A549 (cell line): ENCODE data around the gene LTF.

Experiments
- EHMT2 ChIP-seq: fragments of 200-600 bp; sonication (generic); IDR thresholded peaks from 2 replicates; pipeline ENCODE4 v1.6.1; 2016; ENCODE audit warnings: antibody characterized with exemption, low read depth, mild to moderate bottlenecking, moderate library complexity
- FOSL2 ChIP-seq, 2 experiments: fragments of 450-650 bp in 1 of 2; fragments of >200 bp in 1 of 2; sonication (Bioruptor Twin) in 1 of 2; formaldehyde crosslinking; IDR thresholded peaks; 2 replicates each; pipeline versions ENCODE4 v1.5.0 to v1.6.1; 2016 to 2020; ENCODE audit warnings: mild to moderate bottlenecking in 1 of 2, moderate library complexity in 1 of 2
- JUN ChIP-seq, 2 experiments: fragments of >200 bp; sonication (Bioruptor Twin); formaldehyde crosslinking; IDR thresholded peaks; 2 replicates in 1 of 2; 3 replicates in 1 of 2; pipeline ENCODE4 v1.6.1; 2016 to 2017
- JUNB ChIP-seq: fragments of >200 bp; sonication (Bioruptor Twin); formaldehyde crosslinking; IDR thresholded peaks from 2 replicates; pipeline ENCODE4 v1.6.1; 2016
- MYC ChIP-seq: IDR thresholded peaks from 2 replicates; pipeline ENCODE4 v1.6.1; 2012; ENCODE audit warnings: mild to moderate bottlenecking, inconsistent platforms, low read length, improper control_type of control experiment, borderline replicate concordance
- NFE2L2 ChIP-seq: fragments of 150-350 bp; conservative IDR thresholded peaks from 2 replicates; pipeline ENCODE4 v1.6.1; 2014; ENCODE audit warnings: low read length
- POLR2A ChIP-seq: IDR thresholded peaks from 2 replicates; pipeline ENCODE4 v1.6.1; 2012; ENCODE audit warnings: mild to moderate bottlenecking, low read length
- RFX5 ChIP-seq: fragments of 450-650 bp; IDR thresholded peaks from 2 replicates; pipeline ENCODE4 v1.7.1; 2014; ENCODE audit warnings: antibody characterized with exemption, mild to moderate bottlenecking, moderate library complexity
- TF ChIP-seq, protein P1 (sequence below): fragments of 250-450 bp; sonication (Bioruptor Pico); IDR thresholded peaks from 2 replicates; pipeline ENCODE4 v1.5.0; 2021; ENCODE audit warnings: mild to moderate bottlenecking, moderate library complexity, borderline replicate concordance
- TF ChIP-seq, protein P2 (sequence below): fragments of >200 bp; sonication (Bioruptor Twin); formaldehyde crosslinking; IDR thresholded peaks from 3 replicates; pipeline ENCODE4 v1.5.1; 2016
- TF ChIP-seq, protein P3 (sequence below): IDR thresholded peaks from 2 replicates; pipeline ENCODE4 v1.6.1; 2012
- TF ChIP-seq, protein P4 (sequence below): fragments of 200-600 bp; sonication (generic); IDR thresholded peaks from 2 replicates; pipeline ENCODE4 v1.6.1; 2016; ENCODE audit warnings: antibody characterized with exemption, mild to moderate bottlenecking, moderate library complexity

DNA sequence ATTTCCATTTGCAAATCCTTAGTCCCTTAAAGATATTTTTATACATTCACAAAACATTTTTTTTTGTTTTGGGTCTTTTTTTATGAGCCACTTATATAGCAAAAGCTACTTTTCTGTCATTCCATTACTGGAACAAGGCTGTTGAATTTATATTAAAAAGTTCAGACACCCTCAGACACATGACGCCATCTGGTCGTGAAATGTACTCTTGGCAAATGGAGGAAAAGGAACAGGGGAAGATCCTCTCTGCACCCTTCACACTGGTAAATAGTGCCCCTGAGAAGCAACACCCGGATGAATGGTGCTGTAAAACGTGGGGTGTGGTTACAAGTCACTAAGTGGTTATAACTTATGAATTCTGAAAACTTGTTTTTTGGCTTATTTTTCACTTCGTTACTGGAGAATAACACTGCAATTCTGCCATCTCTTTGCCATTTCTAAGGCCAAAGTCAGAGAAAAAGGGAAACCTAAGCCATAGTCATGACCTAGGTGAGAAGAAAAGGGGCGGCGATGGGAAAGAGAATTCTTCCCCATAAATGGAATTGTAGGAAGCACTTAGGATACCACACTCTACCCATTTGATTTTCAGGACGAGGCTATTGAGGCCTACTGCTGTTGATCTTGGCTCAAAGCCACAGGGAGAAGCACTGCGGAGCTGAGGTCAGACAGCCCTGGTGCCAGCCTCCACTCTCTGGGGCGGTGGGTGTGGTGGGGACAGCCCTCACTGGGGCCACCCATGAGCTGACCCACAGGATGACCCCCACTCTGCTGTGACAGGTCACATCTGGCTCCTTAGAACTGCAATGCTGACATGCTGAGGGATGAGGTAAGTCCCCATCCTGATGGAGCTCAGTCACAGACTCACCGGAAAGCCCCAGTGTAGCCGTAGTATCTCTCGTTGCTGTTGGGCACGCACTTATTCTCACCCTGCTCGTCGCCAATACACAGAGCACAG lies 21.9 kb downstream of the LTF start:
- TF ChIP-seq, protein P1, sequence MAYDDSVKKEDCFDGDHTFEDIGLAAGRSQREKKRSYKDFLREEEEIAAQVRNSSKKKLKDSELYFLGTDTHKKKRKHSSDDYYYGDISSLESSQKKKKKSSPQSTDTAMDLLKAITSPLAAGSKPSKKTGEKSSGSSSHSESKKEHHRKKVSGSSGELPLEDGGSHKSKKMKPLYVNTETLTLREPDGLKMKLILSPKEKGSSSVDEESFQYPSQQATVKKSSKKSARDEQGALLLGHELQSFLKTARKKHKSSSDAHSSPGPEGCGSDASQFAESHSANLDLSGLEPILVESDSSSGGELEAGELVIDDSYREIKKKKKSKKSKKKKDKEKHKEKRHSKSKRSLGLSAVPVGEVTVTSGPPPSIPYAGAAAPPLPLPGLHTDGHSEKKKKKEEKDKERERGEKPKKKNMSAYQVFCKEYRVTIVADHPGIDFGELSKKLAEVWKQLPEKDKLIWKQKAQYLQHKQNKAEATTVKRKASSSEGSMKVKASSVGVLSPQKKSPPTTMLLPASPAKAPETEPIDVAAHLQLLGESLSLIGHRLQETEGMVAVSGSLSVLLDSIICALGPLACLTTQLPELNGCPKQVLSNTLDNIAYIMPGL: no peak
- TF ChIP-seq, protein P2, sequence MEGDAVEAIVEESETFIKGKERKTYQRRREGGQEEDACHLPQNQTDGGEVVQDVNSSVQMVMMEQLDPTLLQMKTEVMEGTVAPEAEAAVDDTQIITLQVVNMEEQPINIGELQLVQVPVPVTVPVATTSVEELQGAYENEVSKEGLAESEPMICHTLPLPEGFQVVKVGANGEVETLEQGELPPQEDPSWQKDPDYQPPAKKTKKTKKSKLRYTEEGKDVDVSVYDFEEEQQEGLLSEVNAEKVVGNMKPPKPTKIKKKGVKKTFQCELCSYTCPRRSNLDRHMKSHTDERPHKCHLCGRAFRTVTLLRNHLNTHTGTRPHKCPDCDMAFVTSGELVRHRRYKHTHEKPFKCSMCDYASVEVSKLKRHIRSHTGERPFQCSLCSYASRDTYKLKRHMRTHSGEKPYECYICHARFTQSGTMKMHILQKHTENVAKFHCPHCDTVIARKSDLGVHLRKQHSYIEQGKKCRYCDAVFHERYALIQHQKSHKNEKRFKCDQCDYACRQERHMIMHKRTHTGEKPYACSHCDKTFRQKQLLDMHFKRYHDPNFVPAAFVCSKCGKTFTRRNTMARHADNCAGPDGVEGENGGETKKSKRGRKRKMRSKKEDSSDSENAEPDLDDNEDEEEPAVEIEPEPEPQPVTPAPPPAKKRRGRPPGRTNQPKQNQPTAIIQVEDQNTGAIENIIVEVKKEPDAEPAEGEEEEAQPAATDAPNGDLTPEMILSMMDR: peak; percentile 63
- no peak for TF ChIP-seq RFX5
- no peak for TF ChIP-seq JUNB
- no peak for TF ChIP-seq POLR2A
- TF ChIP-seq FOSL2 (IDR thresholded peaks at IDR 0.05): no peak
- TF ChIP-seq FOSL2 (CRISPR knock-in tag; IDR thresholded peaks at IDR 0.05): no peak
- TF ChIP-seq EHMT2: no peak
- no peak for TF ChIP-seq NFE2L2
- TF ChIP-seq MYC: no peak
- TF ChIP-seq, protein P3, sequence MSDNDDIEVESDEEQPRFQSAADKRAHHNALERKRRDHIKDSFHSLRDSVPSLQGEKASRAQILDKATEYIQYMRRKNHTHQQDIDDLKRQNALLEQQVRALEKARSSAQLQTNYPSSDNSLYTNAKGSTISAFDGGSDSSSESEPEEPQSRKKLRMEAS: no peak
- TF ChIP-seq, protein P4, sequence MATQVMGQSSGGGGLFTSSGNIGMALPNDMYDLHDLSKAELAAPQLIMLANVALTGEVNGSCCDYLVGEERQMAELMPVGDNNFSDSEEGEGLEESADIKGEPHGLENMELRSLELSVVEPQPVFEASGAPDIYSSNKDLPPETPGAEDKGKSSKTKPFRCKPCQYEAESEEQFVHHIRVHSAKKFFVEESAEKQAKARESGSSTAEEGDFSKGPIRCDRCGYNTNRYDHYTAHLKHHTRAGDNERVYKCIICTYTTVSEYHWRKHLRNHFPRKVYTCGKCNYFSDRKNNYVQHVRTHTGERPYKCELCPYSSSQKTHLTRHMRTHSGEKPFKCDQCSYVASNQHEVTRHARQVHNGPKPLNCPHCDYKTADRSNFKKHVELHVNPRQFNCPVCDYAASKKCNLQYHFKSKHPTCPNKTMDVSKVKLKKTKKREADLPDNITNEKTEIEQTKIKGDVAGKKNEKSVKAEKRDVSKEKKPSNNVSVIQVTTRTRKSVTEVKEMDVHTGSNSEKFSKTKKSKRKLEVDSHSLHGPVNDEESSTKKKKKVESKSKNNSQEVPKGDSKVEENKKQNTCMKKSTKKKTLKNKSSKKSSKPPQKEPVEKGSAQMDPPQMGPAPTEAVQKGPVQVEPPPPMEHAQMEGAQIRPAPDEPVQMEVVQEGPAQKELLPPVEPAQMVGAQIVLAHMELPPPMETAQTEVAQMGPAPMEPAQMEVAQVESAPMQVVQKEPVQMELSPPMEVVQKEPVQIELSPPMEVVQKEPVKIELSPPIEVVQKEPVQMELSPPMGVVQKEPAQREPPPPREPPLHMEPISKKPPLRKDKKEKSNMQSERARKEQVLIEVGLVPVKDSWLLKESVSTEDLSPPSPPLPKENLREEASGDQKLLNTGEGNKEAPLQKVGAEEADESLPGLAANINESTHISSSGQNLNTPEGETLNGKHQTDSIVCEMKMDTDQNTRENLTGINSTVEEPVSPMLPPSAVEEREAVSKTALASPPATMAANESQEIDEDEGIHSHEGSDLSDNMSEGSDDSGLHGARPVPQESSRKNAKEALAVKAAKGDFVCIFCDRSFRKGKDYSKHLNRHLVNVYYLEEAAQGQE: no peak
- no peak for TF ChIP-seq JUN (IDR thresholded peaks at IDR 0.05)
